ENCODE results near the gene DAPK1.

DNA sequence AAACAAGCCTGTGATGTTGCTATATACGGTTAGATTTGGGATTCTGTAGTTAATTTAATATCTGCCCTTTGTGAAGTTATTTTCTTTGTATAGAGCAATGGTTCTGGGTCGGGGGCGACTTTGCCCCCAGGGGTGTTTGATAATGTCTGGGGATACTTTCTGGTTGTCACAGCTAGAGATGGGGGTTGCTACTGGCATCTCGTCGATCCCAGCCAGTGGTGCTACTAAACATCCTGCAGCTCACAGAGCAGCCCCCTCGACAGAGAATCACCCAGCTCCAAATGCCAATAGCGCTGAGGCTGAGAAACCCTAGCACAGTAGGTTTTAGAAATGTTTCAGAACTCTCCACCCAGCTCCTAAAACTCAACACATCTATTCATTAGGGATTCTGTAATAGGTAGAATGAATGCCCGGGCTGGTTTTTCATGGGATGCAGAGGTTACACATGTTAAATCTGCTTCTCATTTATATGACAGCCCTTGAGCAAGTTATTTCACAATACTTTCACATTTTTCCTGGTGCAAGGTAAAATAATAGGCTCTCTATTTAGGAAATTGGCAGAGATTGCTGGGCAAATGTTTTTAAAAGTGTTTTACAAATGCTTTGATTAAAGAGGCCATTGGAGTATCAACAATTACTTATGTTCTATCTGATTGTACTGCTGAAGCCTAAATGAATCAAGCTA lies 153.1 kb downstream of the DAPK1 start:
- TF ChIP-seq CTCF (IDR thresholded peaks at IDR 0.05) = no peak
- TF ChIP-seq POLR2A (IDR thresholded peaks at IDR 0.05) = no peak

Measured in vagina (tissue), 2 donors.